CD4-positive, alpha-beta T cell (primary cell): ENCODE results near the gene GFER. TPM values are rescaled to one million over a fixed set of nuclear protein-coding genes. Genes with fewer than 3 reads are reported as not detected.

Source experiments
- ATAC-seq: fragments of 200-7000 bp; cut with Tn5 transposase; one replicate; pipeline ENCODE4 v1.10.0; 2022; ENCODE audit warnings: mild to moderate bottlenecking; ENCODE audit not compliant: poor library complexity
- CTCF ChIA-PET: fragments of 350-600 bp; sonication (Branson Sonifier 250); formaldehyde crosslinking; loops from one replicate; lab custom pipeline; 2021; ENCODE audit warnings: antibody characterized with exemption, inconsistent platforms; lab: Charles Lee
- POLR2A ChIA-PET: fragments of 350-600 bp; sonication (Branson Sonifier 250); formaldehyde crosslinking; loops from one replicate; lab custom pipeline; 2021; ENCODE audit warnings: antibody characterized with exemption, inconsistent platforms; lab: Charles Lee
- DNase-seq, 14 experiments: peaks; one replicate each; pipeline ENCODE4 v3.0.0-alpha.2; 2013 to 2020; ENCODE audit warnings: mixed read lengths in 2 of 14
- H3K27ac ChIP-seq, 2 donors: one replicate each; pipeline versions ENCODE4 v1.5.1 to v1.7.0; 2013; ENCODE audit warnings: low read length in 2 of 2, low read depth in 1 of 2, mild to moderate bottlenecking in 1 of 2
- H3K27me3 ChIP-seq, 2 experiments: 1 replicate in 1 of 2; 2 replicates in 1 of 2; pipeline versions ENCODE4 v1.6.1 to v1.7.0; 2013; ENCODE audit warnings: low read length in 2 of 2, control low read depth in 1 of 2, mild to moderate bottlenecking in 1 of 2, moderate library complexity in 1 of 2; ENCODE audit not compliant: insufficient read depth in 2 of 2, control insufficient read depth in 1 of 2
- H3K36me3 ChIP-seq: one replicate; pipeline ENCODE4 v1.6.1; 2013; ENCODE audit warnings: low read length, control low read depth; ENCODE audit not compliant: insufficient read depth
- H3K4me1 ChIP-seq: one replicate; pipeline ENCODE4 v1.6.1; 2013; ENCODE audit warnings: low read length, control low read depth; ENCODE audit not compliant: insufficient read depth
- H3K4me3 ChIP-seq: one replicate; pipeline ENCODE4 v1.5.1; 2013; ENCODE audit warnings: mild to moderate bottlenecking, low read length, moderate library complexity
- H3K9me3 ChIP-seq, 2 experiments: 1 replicate in 1 of 2; 2 replicates in 1 of 2; pipeline versions ENCODE4 v1.6.1 to v1.7.0; 2013; ENCODE audit warnings: low read length in 2 of 2, mild to moderate bottlenecking in 2 of 2, control low read depth in 1 of 2, moderate library complexity in 1 of 2; ENCODE audit not compliant: control insufficient read depth in 1 of 2, insufficient read depth in 1 of 2
- H3K27ac Mint-ChIP-seq: one replicate; pipeline ENCODE4 v1.8.0; 2020; ENCODE audit warnings: mixed read lengths
- H3K27me3 Mint-ChIP-seq: one replicate; pipeline ENCODE4 v1.8.0; 2021; ENCODE audit warnings: mixed read lengths
- H3K36me3 Mint-ChIP-seq: one replicate; pipeline ENCODE4 v1.8.0; 2021; ENCODE audit warnings: low read depth, mixed read lengths
- H3K4me1 Mint-ChIP-seq: one replicate; pipeline ENCODE4 v1.8.0; 2021; ENCODE audit warnings: low read depth, mixed read lengths
- H3K4me3 Mint-ChIP-seq: one replicate; pipeline ENCODE4 v1.8.0; 2020; ENCODE audit warnings: mild to moderate bottlenecking, mixed read lengths
- H3K9me3 Mint-ChIP-seq: one replicate; pipeline ENCODE4 v1.8.0; 2020; ENCODE audit warnings: mixed read lengths
- intact Hi-C, 2 experiments: fragments of 100-400 bp; cut with DNase I in 1 of 2; cut with micrococcal nuclease in 1 of 2; formaldehyde crosslinking; loops; one replicate each; pipeline versions ENCODE4 v1.15.1 to v1.9.0; 2023 to 2025; cut with DNase I, micrococcal nuclease
- total RNA-seq, 174 experiments: library from RNA in 2 of 174; stranded (reverse) in 2 of 174; gene quantifications; one replicate each; pipeline ENCODE4 v1.2.3 and lab custom pipeline; 2021 to 2026
- TF ChIP-seq, protein P1 (sequence below): fragments of 200-600 bp; IDR thresholded peaks from one replicate; pipeline ENCODE4 v1.8.0; 2022; ENCODE audit warnings: antibody characterized with exemption, mild to moderate bottlenecking

GFER gene
- total RNA-seq, 2 experiments from 2014 or later = 14.5 TPM

- Histone ChIP-seq H3K4me3 (no peak overlapping the region), H3K36me3 (peaks cover 51% of the 10 kb centered on the region), H3K27ac (no peak overlapping the region), H3K9me3 (peaks cover 0 to 6% of the 10 kb centered on the region in 2 experiments), H3K4me1 (no peaks in the 10 kb centered on the region), H3K27me3 (no peaks in the 10 kb centered on the region)
- no peak for ATAC-seq
- H3K4me1 Mint-ChIP-seq = peaks cover 6% of the 10 kb centered on the region
- no peak for DNase-seq
- intact Hi-C loops = no loop called here
- H3K27ac Mint-ChIP-seq = no peak overlapping the region
- H3K36me3 Mint-ChIP-seq = peaks cover 38% of the 10 kb centered on the region
- no peak overlapping the region for H3K4me3 Mint-ChIP-seq
- CTCF ChIA-PET = no interaction called here
- no peaks in the 10 kb centered on the region for H3K9me3 Mint-ChIP-seq
- POLR2A ChIA-PET = interaction anchor here (0.7 to 1.7 kb wide), 3 partner anchors 14 to 158 kb away, joined by 3 to 4 read pairs (median 4); partner anchors contain the start of genes GFER, RPS2 and TRAF7
- TF ChIP-seq, protein P1, sequence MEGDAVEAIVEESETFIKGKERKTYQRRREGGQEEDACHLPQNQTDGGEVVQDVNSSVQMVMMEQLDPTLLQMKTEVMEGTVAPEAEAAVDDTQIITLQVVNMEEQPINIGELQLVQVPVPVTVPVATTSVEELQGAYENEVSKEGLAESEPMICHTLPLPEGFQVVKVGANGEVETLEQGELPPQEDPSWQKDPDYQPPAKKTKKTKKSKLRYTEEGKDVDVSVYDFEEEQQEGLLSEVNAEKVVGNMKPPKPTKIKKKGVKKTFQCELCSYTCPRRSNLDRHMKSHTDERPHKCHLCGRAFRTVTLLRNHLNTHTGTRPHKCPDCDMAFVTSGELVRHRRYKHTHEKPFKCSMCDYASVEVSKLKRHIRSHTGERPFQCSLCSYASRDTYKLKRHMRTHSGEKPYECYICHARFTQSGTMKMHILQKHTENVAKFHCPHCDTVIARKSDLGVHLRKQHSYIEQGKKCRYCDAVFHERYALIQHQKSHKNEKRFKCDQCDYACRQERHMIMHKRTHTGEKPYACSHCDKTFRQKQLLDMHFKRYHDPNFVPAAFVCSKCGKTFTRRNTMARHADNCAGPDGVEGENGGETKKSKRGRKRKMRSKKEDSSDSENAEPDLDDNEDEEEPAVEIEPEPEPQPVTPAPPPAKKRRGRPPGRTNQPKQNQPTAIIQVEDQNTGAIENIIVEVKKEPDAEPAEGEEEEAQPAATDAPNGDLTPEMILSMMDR = no peak
- no peaks in the 10 kb centered on the region for H3K27me3 Mint-ChIP-seq
These were observed 13.7 kb downstream of the GFER start for GRCh38 chr16:1997494-1998359.

DNA sequence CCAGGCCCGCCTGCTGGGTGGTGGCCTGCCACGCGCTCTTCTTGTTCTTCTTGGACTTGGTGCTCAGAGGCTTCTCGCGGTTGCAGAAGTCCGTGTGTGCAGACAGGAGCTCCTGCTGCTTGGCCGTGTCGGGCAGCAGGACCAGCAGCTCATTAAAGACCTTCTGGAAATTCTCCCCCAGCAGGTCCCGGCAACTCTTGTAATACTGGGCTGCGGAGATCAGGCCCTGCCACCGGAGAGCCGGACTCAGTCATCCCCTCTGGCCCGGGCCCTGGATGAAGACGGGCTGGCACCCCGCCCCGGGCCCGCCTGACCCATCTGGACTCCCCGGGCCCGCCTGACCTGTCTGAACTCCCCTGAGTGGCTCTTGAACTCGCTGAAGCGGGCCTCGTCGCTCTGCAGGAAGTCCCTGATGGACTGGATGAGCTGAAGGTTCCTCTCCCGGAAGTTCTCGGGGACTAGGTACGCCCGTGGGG lies 14.4 kb downstream of the GFER start:
- no peak for ATAC-seq
- POLR2A ChIA-PET = no interaction called here

DNA sequence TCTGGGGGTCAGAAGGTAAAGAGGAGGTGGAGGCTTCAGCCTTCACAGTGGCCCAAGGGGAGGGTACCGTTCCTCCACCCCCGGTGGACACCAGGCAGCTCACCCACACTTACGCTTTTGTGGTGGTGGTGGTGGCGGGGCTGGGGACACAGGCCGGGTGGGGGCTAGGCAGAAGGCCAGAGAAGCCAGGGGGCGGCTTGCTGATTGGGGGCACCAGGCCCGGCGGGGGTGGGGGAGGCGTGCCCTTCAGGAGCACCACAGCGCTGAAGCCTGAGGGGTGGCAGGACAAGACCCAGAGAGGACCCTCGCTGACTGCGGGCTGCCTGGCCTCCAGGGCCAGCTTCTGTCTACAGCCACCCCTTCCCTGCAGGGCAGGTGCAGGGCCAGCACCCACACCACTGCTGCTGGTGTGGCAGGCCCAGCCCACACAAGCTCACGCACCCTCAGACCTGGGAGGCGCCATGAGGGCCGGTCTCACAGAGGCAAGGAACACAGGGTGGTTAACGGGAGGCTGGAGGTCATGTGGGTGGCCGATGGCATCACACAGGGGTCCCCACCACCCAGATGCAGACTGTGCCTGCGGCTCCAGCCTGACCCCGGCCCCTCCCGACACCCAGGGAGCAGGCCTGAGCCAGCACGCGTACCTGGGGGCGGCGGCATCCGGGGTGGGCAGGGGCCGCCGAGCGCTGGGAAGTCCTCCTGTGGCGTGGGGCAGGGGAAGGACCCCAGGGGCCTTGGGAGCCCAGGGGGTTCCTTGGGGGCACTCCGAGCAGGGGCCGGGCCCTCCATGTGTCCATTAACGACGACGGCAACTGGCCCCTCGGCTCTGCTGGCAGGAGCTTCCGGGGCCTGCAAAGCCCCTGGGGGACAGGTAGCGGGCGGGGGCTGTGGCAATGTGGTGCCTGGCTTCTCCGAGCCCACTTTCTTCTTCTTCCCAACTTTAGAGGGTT lies 15.1 kb downstream of the GFER start:
- H3K36me3 Mint-ChIP-seq = peaks cover 38% of the 10 kb centered on the region
- peaks cover under 1% of the 10 kb centered on the region for H3K4me1 Mint-ChIP-seq
- Histone ChIP-seq H3K9me3 (no peaks in the 10 kb centered on the region), H3K4me1 (peaks cover 10% of the 10 kb centered on the region), H3K27me3 (no peaks in the 10 kb centered on the region), H3K36me3 (peaks cover 60% of the 10 kb centered on the region), H3K27ac (no peak overlapping the region), H3K4me3 (no peak overlapping the region)
- H3K27me3 Mint-ChIP-seq = no peaks in the 10 kb centered on the region
- POLR2A ChIA-PET = no interaction called here
- no peak overlapping the region for H3K4me3 Mint-ChIP-seq
- CTCF ChIA-PET = no interaction called here
- H3K27ac Mint-ChIP-seq = no peak overlapping the region
- no peak for DNase-seq
- TF ChIP-seq, protein P1 = no peak
- no peak for ATAC-seq
- intact Hi-C loops = no loop called here
- no peaks in the 10 kb centered on the region for H3K9me3 Mint-ChIP-seq

More for the DNA sequence above, 14.4 kb downstream of the GFER start:
- peaks cover 3% of the 10 kb centered on the region for H3K4me1 ChIP-seq
- Mint-ChIP-seq H3K4me3 (no peak overlapping the region), H3K27ac (no peak overlapping the region), H3K9me3 (no peaks in the 10 kb centered on the region), H3K36me3 (peaks cover 38% of the 10 kb centered on the region), H3K27me3 (no peaks in the 10 kb centered on the region), H3K4me1 (peaks cover 6% of the 10 kb centered on the region)
- no peak overlapping the region for H3K27ac ChIP-seq
- H3K4me3 ChIP-seq = no peak overlapping the region
- peaks cover 58% of the 10 kb centered on the region for H3K36me3 ChIP-seq
- TF ChIP-seq, protein P1 = no peak
- intact Hi-C loops = no loop called here
- H3K9me3 ChIP-seq = no peaks in the 10 kb centered on the region
- no peak for DNase-seq
- no peaks in the 10 kb centered on the region for H3K27me3 ChIP-seq
- CTCF ChIA-PET = no interaction called here
